Hypothalamus (tissue), 51 donors: ENCODE data around the gene RMP24.
"Not testable (repeated sequence)": the region's sequence is repeated elsewhere in the genome, so short reads cannot be mapped to it uniquely, and the experiment has no call there.

Source experiments
- DNase-seq, 51 donors: peaks; one replicate each; lab custom pipeline; 2025; lab: John Stamatoyannopoulos, UW

The RMP24 gene

GRCh38 chr18:35964319-35964718, 8.2 kb upstream of the RMP24 start:
- DNase-seq: no peak

- DNase-seq: not testable (repeated sequence)
Observed at GRCh38 chr18:35967866-35968265, 4.6 kb upstream of the RMP24 start.

- no peak for DNase-seq
Observed at GRCh38 chr18:35968278-35968880, 4.1 kb upstream of the RMP24 start.

GRCh38 chr18:35969676-35970075, 2.8 kb upstream of the RMP24 start:
- DNase-seq: no peak

- DNase-seq: peak in 5 of 51 donors; percentile 19 to 58 (median 52)
Observed at GRCh38 chr18:35971661-35972196, 750 bp upstream of the RMP24 start.

GRCh38 chr18:35973650-35974049, 1.2 kb downstream of the RMP24 start:
- no peak for DNase-seq

GRCh38 chr18:35974181-35974580, 1.7 kb downstream of the RMP24 start:
- no peak for DNase-seq

GRCh38 chr18:35979112-35979511, 6.6 kb downstream of the RMP24 start:
- no peak for DNase-seq

GRCh38 chr18:35982409-35983114, 10.1 kb downstream of the RMP24 start:
- no peak for DNase-seq

- no peak for DNase-seq
Observed at GRCh38 chr18:35983147-35983546, 10.7 kb downstream of the RMP24 start.

GRCh38 chr18:35983818-35984217, 11.3 kb downstream of the RMP24 start:
- DNase-seq: no peak

GRCh38 chr18:35991696-35992095, 19.2 kb downstream of the RMP24 start:
- DNase-seq: no peak

GRCh38 chr18:35993013-35993412, 20.5 kb downstream of the RMP24 start:
- no peak for DNase-seq

- DNase-seq: no peak
Observed at GRCh38 chr18:35998967-35999366, 26.5 kb downstream of the RMP24 start.

- DNase-seq: no peak
Observed at GRCh38 chr18:35999925-36000324, 27.4 kb downstream of the RMP24 start.

GRCh38 chr18:36006997-36007396, 34.5 kb downstream of the RMP24 start:
- DNase-seq: no peak

- DNase-seq: no peak
Observed at GRCh38 chr18:36009214-36009613, 36.7 kb downstream of the RMP24 start.

GRCh38 chr18:36012891-36013290, 40.4 kb downstream of the RMP24 start:
- DNase-seq: no peak

- no peak for DNase-seq
Observed at GRCh38 chr18:36015629-36016028, 43.1 kb downstream of the RMP24 start.

GRCh38 chr18:36017232-36017631, 44.8 kb downstream of the RMP24 start:
- DNase-seq: no peak

- no peak for DNase-seq
Observed at GRCh38 chr18:36020174-36020711, 47.8 kb downstream of the RMP24 start.

- no peak for DNase-seq
Observed at GRCh38 chr18:36023336-36023735, 50.9 kb downstream of the RMP24 start.
